A549 (cell line): Measurements from ENCODE around the gene CERK.

Experiments
- EP300 ChIP-seq, 2 experiments: fragments of >200 bp; sonication (Bioruptor Twin); formaldehyde crosslinking; IDR thresholded peaks; 2 replicates in 1 of 2; 3 replicates in 1 of 2; pipeline ENCODE4 v1.6.1; 2016 to 2017
- KDM1A ChIP-seq: fragments of 200-600 bp; sonication (generic); IDR thresholded peaks from 2 replicates; pipeline ENCODE4 v1.6.1; 2016; ENCODE audit warnings: low read depth, mild to moderate bottlenecking
- KDM5A ChIP-seq: fragments of 200-600 bp; sonication (generic); IDR thresholded peaks from 2 replicates; pipeline ENCODE4 v1.6.1; 2016; ENCODE audit warnings: antibody characterized with exemption, mild to moderate bottlenecking
- NR3C1 ChIP-seq: fragments of >200 bp; sonication (Bioruptor Twin); formaldehyde crosslinking; IDR thresholded peaks from 3 replicates; pipeline ENCODE4 v1.6.1; 2017
- RARB ChIP-seq: fragments of 250-450 bp; sonication (Bioruptor Pico); IDR thresholded peaks from 2 replicates; pipeline ENCODE4 v1.8.0; 2021; ENCODE audit warnings: mild to moderate bottlenecking, moderate library complexity
- ZFP36 ChIP-seq: fragments of 450-650 bp; IDR thresholded peaks from 2 replicates; pipeline ENCODE4 v1.6.1; 2014; ENCODE audit warnings: borderline replicate concordance; ENCODE audit not compliant: partially characterized antibody
- ZNF302 ChIP-seq: fragments of 250-450 bp; sonication (Bioruptor Pico); IDR thresholded peaks from 2 replicates; pipeline ENCODE4 v1.9.0; 2021; ENCODE audit warnings: inconsistent platforms, mild to moderate bottlenecking, moderate library complexity
- TF ChIP-seq, protein P1 (sequence below): IDR thresholded peaks from 2 replicates; pipeline ENCODE4 v1.6.1; 2012
- TF ChIP-seq, protein P2 (sequence below): fragments of >200 bp; sonication (Bioruptor Twin); formaldehyde crosslinking; IDR thresholded peaks from 3 replicates; pipeline ENCODE4 v1.5.1; 2016

DNA sequence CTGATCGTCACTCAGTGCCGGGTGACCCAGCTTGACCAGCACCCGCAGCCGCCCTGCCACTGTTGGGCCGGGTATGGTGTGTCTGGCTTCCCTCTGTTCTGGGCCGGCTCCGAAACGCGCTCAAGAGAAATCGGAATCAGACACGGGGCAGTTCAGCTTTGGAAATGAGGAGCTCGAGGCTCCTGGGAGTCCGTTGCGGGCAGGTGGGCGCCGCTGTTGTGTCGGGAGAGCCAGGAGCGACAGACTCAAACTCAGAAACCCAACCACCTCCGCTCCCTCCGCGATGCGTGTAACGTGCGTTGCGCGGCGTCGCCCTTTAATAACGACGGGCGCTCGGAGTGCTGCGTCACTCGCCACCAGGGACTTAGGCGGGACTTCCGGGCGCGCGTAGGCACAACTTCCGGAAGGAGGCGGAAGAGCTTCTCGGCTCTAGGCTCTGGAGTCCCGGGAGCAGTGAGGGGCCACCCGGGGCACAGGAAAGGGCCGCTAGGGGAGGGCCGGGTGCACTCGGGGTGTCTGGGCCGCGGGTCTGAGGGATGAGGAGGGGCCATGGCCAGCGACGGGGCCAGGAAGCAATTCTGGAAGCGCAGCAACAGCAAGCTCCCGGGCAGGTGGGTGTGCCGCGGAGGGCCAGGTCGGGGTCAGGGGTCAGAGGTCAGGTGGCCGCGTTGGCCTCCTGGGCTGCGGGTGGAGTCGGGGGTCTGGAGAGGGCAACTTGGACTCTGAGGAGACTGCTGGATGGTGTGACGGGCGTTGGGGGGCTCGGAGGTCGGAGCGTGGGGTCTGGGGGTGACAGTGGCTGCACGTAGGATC, 24.4 kb upstream of the CERK start, which contains the start of gene TBC1D22A:
- TF ChIP-seq, protein P1, sequence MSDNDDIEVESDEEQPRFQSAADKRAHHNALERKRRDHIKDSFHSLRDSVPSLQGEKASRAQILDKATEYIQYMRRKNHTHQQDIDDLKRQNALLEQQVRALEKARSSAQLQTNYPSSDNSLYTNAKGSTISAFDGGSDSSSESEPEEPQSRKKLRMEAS: peak; percentile 90
- TF ChIP-seq NR3C1: no peak
- TF ChIP-seq KDM1A: no peak
- peak; percentile 72; the same call in 1 of the 2 replicates for TF ChIP-seq KDM5A
- TF ChIP-seq, protein P2, sequence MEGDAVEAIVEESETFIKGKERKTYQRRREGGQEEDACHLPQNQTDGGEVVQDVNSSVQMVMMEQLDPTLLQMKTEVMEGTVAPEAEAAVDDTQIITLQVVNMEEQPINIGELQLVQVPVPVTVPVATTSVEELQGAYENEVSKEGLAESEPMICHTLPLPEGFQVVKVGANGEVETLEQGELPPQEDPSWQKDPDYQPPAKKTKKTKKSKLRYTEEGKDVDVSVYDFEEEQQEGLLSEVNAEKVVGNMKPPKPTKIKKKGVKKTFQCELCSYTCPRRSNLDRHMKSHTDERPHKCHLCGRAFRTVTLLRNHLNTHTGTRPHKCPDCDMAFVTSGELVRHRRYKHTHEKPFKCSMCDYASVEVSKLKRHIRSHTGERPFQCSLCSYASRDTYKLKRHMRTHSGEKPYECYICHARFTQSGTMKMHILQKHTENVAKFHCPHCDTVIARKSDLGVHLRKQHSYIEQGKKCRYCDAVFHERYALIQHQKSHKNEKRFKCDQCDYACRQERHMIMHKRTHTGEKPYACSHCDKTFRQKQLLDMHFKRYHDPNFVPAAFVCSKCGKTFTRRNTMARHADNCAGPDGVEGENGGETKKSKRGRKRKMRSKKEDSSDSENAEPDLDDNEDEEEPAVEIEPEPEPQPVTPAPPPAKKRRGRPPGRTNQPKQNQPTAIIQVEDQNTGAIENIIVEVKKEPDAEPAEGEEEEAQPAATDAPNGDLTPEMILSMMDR: no peak
- TF ChIP-seq ZFP36: no peak
- no peak for TF ChIP-seq ZNF302 (CRISPR knock-in tag)
- no peak for TF ChIP-seq EP300 (IDR thresholded peaks at IDR 0.05)
- no peak for TF ChIP-seq RARB (CRISPR knock-in tag)
